Activated CD4-positive, alpha-beta T cell treated with anti-CD3 and anti-CD28 coated beads, Interleukin-10, Interleukin-2, amounts not matched to agents 100 ng/mL and 50 ng/mL, durations not matched to agents 16 hours and 8 hours (primary cell): ENCODE data around the gene RPL36.
"Not testable (repeated sequence)": the region's sequence is repeated elsewhere in the genome, so short reads cannot be mapped to it uniquely, and the experiment has no call there.

Experiments
- DNase-seq: peaks from one replicate; pipeline ENCODE4 v3.0.0-alpha.2; 2020

The RPL36 gene

DNA sequence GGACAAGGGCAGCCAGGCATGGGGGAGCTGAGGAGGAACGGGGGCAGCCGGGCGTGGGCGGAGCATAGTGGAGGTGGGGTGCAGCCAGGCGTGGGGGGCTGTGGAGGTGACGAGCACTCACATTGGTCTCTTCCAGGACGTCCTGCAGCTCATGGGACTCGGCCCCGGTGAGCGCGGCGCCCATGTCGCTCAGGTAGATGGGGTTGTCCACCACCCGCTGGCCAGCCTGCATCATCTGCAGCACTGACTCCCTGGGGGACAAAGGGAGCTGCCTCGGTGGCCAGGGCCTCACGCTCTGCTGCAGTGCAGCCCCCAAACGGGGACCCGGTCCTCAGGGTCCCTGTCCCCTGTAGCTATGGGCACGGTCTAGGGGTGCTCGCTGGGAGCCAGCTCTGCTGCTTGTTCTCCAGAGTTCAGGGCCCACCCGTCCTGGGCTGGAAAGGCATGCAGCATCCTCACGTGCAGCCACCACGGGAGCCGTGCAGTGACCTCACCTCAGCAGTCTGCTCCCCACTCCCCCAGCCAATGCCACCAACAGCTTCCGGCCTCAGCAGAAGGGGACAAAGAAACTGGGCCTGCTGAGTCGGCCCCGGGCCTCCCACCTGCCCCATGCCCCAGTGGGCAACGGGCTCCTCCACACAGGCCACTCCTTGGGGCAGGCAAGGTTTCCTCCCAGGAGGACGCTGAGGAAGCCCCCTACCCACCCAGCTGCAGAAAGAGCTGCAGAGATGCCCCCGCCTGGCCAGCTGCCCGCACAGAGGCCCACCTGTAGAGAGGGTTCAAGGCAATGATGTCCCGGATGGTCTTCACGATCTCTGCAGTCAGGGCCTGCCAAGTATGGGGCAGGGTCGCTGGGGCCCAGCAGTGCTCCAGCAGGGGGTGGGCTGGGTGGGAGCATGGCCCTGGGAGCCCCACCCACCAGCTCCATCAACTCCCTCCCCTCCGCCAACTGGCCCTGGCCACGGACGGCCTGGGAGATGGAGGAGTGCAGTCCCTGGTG lies 17.8 kb downstream of the RPL36 start:
- no peak for DNase-seq

DNA sequence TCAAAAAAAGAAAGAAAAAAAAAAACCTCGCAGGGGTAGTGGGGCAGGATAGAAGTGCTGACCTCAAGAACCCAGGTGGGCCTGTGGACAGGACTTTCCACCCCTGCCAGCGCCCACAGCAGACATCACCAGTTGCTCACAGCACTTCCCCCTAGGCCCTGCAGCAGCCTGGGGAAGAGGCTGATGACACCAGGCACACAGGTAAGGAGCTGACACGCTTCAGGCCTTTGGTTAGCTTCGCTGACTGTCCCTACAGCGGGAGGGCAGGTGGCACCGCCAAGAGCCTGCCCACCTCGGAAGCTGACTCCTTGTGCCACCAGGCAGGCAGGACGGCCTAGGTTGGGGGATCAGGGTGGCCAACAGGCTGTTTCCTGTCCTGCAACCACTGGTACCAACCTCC lies 20.9 kb downstream of the RPL36 start:
- no peak for DNase-seq

DNA sequence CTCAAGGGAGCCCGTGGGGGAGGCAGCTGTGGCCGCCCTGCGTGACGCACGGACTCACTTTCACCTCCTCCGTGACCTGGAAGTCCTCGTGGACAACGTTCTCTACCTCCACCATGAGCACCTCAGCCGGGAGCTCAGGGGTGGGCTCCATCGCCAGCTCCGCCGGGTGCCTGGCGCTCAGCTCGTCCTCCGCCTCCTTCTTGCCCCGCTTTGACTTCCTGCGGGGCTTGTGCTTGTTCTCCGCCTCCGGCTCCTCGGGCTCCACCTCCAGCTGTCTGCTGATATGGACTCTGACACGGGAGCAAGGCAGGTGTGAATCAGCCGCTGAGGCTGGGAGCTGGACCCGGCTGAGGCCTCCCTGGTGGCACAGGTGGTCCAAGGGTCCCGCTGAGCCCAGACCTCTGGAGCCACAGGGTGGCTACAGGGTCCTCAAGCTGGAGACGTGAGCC lies 21.6 kb downstream of the RPL36 start:
- no peak for DNase-seq

DNA sequence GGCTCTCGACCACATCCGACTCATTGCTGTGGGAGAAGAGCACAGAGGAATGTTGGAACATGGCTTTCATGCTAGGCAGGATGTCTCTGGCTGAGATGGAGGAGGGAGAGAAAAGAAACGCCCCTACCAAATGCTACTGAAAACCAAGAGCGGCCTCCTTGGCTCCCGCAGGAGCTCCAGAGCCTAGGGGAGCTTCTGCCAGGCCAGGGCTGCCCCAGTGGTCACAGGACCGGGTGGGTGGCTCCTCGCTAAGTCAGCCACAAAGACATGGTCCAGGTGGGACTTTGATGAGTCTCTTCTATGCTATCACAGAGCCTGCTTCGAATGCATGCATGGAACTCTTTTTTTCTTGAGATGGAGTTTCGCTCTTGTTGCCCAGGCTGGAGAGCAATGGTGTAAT lies 23.1 kb downstream of the RPL36 start:
- DNase-seq: no peak

DNA sequence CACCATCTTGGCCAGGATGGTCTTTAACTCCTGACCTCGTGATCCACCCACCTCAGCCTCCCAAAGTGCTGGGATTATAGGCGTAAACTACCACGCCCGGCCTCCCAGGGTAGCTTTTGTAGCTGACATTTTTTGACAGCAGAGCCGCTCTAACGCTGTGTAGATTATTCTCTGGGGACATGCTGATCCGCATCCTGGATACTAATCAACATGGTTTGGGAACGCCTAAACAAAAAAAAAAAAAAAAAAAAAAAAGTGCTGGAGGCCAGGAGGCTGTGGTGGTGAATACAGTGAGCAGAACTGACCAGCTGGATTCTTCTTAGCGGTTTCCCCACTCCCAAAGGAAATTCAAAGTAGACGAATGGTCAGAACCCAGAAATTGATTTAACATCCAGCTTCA lies 24.7 kb downstream of the RPL36 start:
- no peak for DNase-seq

DNA sequence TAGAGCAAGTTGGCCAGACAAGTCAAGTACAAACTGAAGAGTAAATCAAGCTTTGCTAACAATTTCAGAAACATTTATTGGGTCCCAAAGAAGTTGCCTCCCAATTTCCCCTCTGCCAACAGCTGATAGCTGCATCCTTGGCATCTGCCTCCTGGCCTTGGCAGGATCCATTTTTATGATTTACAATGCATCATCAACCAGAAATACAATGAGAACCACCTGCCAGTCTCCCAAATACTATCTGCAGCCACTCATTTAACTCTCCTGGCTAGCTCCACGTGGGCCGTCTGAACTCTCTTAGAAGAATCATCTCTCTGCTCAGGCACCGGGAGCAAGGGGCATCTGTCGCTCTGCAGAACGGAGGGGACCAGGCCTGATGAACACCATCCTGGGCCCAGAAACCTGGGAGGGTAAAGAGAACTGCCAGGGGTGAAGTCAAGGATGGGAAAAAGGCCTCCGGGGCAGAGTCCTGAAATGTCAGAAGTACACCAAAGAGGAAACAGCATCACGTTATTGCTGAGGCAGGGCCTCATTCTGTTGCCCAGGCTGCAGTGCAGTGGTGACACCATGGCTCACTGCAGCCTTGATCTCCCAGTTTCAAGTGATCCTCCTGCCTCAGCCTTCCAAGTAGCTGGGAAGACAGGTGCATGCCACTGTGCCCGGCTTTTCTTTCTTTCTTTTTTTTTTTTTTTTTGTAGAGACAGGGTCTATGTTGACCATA lies 27.3 kb downstream of the RPL36 start:
- DNase-seq: no peak

DNA sequence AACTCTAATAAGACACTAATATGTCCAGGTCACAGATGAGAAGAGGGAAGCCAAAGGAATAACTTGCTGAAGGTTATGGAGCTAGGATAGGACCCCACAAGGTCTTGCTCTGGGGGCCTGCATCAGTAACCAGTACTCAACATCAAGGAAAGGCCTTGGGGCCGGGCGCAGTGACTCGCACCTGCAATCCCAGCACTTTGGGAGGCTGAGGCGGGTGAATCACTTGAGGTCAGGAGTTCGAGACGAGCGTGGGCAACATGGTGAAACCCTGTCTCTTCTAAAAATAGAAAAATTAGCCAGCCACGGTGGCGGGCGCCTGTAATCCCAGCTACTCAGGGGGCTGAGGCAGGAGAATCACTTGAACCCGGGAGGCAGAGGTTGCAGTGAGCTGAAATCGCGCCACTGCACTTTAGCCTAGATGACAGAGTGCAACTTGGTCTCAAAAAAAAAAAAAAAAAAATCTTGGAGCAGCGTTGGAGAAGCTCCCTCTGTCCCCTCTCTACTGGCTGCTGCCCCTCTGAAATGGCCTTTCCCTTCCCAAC lies 28.0 kb downstream of the RPL36 start:
- no peak for DNase-seq

DNA sequence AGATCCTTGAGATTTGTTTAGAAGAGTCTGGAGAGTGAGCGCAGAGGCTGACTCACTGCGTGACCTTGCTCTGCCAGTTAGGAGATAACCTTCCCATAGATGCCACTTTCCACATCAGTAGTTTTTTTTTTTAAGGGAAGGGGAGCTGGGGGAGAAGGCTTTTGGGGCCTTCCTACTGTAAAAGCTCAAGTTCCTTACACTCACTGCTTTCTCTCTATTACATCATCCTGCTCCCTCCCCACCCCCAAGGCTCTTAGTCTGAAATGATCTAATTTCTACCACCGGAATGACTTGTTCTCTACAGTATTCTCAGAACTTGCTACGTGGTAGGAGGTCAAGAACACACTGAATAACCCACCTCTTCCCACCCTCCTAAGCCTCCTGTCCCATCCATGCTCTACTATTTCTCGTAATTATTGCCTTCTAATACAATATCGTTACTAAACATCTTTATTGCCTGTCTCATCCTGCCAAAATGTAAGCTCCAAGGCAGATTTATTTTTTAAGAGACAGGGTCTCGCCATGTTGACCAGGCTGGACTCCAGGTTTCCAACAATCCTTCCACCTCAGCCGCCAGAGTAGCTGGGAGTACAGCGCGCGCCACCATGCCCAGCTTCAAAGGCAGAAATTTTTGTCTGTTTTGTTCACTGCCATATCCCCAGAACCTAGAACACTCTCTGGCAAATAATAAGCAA lies 28.6 kb downstream of the RPL36 start:
- DNase-seq: peak; percentile 90

DNA sequence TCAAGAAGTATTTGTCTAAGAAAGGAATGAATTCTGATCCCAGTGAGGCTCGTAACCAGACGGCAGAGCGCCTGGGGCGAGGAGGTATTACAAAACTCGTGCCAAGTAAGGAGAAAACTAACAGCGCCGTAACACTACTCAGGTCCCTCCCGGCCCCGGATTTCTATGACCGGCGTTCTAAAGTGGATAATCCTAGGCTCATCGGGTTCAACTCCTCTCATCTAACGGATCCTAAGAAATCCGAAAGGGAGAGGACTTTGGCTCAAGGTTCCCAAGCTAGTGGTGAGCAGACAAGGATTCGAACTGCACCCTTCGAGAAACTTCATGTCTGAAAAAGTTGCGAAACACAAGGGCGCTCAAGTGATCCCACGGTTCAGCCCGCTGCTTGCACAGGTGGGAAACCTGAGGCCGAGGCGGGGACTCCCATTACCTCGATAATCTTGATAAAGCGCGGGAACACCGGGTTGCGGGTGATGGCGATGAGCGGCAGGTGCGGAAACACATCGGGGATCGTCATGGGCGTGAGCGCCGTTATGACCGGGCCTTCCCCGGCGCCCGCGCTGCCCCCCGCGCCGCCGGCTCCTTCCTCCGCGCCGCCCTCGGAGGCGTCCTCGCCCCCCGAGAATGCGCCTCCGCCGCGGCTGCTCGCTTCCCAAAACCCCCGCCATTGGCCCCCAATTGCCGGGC lies 29.3 kb downstream of the RPL36 start:
- DNase-seq: no peak

DNA sequence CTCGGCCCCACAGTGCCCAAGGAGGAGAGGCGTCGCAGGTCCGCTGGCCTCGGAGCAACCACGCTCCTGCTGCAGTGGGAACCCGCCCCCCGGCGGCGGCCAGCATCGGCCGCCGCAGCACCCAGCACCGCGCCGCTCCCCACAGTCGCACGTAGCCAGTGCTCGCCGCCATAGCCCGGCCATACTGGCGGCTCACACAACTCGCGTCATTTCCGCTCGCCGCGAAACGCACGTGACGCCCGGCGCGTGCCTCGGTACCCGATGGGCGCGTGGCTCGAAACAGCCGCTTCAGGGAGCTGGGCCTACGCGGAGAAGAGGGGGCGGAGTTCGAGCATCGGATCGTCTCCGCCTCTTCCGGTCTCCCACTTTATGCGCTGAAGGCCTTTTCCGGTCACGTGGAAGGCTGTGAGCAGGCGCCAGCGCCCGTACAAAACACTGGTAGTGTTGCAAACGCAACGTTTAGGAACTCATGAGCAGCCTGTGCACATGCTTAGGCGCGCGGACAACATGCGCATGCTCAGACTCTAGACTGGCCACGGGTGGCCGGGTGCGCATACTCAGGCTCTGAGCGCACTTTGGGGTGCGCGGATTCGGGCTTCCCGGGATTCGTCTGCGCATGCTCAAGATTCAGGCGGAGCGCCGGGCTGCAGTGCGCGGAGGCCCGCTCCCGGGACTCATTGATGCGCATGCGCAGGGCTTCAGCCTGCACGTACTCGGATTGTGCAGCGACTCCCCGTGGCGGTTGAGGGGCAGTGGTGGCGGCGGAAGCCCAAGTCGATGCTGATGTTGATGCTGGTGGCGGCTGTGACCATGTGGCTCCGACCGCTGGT lies 30.1 kb downstream of the RPL36 start, which contains the start of the genes CATSPERD and LONP1:
CATSPERD (plus strand) TSS at position 677 of the 830 bp plus-strand sequence; CDS start at position 778, 101 bp downstream.
LONP1 (minus strand) TSS at position 186 of the 830 bp plus-strand sequence; CDS start at position 172, 14 bp downstream.
- peak; percentile 99 for DNase-seq

DNA sequence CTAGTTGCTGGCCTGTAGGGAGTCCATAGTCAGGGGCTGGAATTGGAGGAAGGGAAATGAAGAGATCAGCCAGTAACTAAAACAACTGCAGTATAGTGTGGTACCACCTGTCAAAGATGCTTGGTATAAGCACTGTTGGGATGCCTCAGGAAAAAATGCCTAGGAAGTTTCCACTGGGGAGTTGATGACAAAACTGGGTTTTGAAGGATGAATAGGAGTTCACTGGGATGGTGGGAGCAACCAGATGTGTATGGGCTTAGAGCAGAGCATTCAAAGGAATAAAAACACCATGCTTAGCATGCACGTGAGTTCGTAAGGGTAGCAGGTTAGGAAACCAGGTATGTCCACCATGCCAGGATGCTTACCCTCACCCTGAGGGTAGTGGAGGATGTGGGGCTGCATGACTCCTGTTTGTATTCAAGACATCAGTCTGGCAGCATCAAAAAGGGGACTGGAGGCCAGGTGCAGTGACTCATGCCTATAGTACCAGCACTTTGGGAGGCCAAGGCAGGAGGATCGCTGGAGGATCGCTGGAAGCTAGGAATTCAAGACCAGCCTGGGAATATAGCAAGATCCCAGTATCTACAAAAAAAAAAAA lies 37.5 kb downstream of the RPL36 start:
- no peak for DNase-seq

DNA sequence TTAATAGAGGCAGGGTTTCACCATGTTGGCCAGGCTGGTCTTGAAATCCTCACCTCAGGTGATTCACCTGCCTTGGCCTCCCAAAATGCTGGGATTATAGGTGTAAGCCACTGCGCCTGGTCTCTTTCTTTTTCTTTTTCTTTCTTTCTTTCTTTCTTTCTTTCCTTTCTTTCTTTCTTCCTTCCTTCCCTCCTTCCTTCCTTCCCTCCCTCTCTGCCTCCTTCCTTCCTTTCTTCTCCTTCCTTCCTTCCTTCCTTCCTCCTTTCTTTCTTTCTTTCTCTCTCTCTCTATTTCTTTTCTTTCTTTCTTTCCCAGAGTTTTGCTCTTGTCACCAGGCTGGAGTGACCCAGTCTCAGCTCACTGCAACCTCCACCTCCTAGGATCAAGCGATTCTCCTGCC lies 43.1 kb downstream of the RPL36 start:
- not testable (repeated sequence) for DNase-seq

DNA sequence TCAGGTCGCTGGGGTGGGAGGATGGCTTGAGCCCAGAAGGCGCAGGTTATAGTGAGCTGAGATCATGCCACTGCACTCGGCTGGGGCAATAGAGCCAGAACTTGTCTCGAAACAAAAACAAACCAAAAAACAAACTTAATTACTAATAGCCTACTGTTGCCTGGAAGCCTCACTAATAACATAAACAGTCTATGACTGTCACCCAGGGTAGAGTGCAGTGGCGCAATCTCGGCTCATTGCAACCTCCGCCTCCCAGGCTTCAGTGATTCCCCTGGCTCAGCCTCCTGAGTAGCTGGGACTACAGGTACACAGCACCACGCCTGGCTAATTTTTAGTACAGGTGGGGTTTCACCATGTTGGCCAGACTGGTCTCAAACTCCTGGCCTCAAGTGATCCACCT lies 48.3 kb downstream of the RPL36 start:
- no peak for DNase-seq
